Activated B cell treated with CpG ODN at 0.5 μM for 24 hours (primary cell): Measurements from ENCODE around the gene IRF1. TPM values are rescaled to one million over a fixed set of nuclear protein-coding genes. Genes with fewer than 3 reads are reported as not detected.

Experiments
- ATAC-seq: fragments of 200-7000 bp; cut with Tn5 transposase; one replicate; pipeline ENCODE4 v1.10.0; 2021; ENCODE audit warnings: low read depth, mild to moderate bottlenecking, moderate library complexity
- CTCF ChIA-PET: fragments of 350-600 bp; sonication (Branson Sonifier 250); formaldehyde crosslinking; loops from one replicate; lab custom pipeline; 2021; ENCODE audit warnings: antibody characterized with exemption; lab: Charles Lee
- POLR2A ChIA-PET: fragments of 350-600 bp; sonication (Branson Sonifier 250); formaldehyde crosslinking; loops from one replicate; lab custom pipeline; 2021; ENCODE audit warnings: antibody characterized with exemption; lab: Charles Lee
- DNase-seq: peaks from one replicate; pipeline ENCODE4 v3.0.0; 2022
- H3K27ac Mint-ChIP-seq: one replicate; pipeline ENCODE4 v1.8.0; 2020; ENCODE audit warnings: mixed read lengths
- H3K27me3 Mint-ChIP-seq: one replicate; pipeline ENCODE4 v1.8.0; 2021; ENCODE audit warnings: mixed read lengths
- H3K36me3 Mint-ChIP-seq: one replicate; pipeline ENCODE4 v1.8.0; 2021; ENCODE audit warnings: low read depth, mixed read lengths
- H3K4me1 Mint-ChIP-seq: one replicate; pipeline ENCODE4 v1.8.0; 2021; ENCODE audit warnings: mixed read lengths
- H3K4me3 Mint-ChIP-seq: one replicate; pipeline ENCODE4 v1.8.0; 2020; ENCODE audit warnings: mild to moderate bottlenecking, mixed read lengths
- H3K9me3 Mint-ChIP-seq: one replicate; pipeline ENCODE4 v1.8.0; 2020; ENCODE audit warnings: mixed read lengths
- CTCF ChIP-seq: fragments of 200-600 bp; IDR thresholded peaks from one replicate; pipeline ENCODE4 v1.8.0; 2022; ENCODE audit warnings: antibody characterized with exemption, mild to moderate bottlenecking
- intact Hi-C: fragments of 100-400 bp; cut with micrococcal nuclease; formaldehyde crosslinking; loops from one replicate; pipeline ENCODE4 v1.15.1; 2024
- total RNA-seq: library from RNA; stranded (reverse); gene quantifications from 2 replicates; pipeline ENCODE4 v1.2.3, GENCODE V29; 2022

IRF1 gene
- total RNA-seq, 1 donor from 2014 or later, result 134 TPM

DNA sequence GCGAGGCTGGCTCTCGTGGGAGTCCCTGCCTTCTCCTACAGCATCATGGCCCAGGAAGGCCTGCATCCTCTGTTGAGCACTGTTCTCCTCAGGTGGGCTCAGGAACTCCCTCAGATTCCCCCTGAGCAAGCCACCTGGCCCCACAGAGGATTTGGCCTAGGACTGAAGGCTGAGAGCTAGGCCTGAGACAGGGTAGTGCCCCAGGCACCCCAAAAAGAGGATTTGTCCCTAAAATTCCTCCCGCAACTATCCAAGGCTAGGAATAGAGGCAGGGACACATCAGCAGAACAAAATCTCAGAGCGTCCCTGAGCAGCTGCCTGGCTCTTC is 11.0 kb upstream of the IRF1 start:
- ChIA-PET CTCF (interaction anchor here (0.9 to 12.1 kb wide), 19 partner anchors 8 to 382 kb away, joined by 4 to 253 read pairs (median 10); partner anchors contain the start of gene IRF1), POLR2A (interaction anchor here (0.6 to 8.8 kb wide), 14 partner anchors 12 to 142 kb away, joined by 3 to 163 read pairs (median 10); partner anchors contain the start of genes IRF1 and RAD50)
- Mint-ChIP-seq H3K4me1 (peaks cover 34% of the 10 kb centered on the region), H3K4me3 (no peak overlapping the region), H3K27me3 (no peaks in the 10 kb centered on the region), H3K36me3 (no peaks in the 10 kb centered on the region), H3K9me3 (no peaks in the 10 kb centered on the region), H3K27ac (peak overlapping the region; percentile 88)
- intact Hi-C loops, result loop anchor here (1.0 to 5.0 kb wide), 12 partner anchors 34 to 436 kb away; partner anchors contain the start of genes GDF9, SLC22A4 and UQCRQ
- no peak for ATAC-seq
- no peak for TF ChIP-seq CTCF
- no peak for DNase-seq

DNA sequence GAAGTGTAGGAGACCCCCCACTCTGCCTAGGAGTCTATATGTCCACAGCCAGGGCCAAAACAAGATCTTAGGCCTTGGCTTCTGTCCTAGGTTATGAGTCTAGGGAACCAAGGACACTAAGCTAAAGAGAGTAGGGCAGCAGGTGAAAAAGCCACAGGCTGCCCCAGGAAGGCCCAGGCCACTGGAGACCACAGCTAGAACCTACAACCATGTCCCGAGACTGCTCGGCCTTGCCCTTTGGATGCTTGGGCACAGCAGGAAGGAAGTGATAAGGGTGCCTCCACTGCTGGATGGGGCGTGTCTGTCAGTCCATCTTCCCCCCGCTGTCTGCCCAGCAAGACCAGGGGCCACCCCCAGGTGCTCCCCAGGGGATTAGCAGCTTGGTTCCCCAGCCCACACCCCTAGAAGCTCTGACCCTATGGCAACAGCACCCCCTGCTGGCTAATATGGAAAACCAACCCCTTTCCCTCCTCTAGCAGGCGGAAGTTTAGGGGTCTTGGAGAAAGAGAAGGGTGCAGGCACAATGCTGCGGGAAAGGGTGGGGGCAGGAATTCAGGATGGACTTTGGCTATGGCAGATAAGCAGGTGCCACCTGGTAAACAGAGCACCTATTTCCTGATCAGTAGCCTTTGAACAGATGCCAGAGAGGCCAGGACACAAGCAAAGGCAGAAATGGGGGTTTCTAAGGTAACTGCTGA is 10.5 kb upstream of the IRF1 start:
- DNase-seq (peak; percentile 75), ATAC-seq (peak; percentile 55)
- peak; percentile 84 for TF ChIP-seq CTCF
- intact Hi-C loops, result loop anchor here (1.0 to 5.0 kb wide), 12 partner anchors 34 to 436 kb away; partner anchors contain the start of genes GDF9, SLC22A4 and UQCRQ
- H3K36me3 Mint-ChIP-seq, result no peaks in the 10 kb centered on the region
- no peaks in the 10 kb centered on the region for H3K27me3 Mint-ChIP-seq
- H3K4me1 Mint-ChIP-seq, result peaks cover 30% of the 10 kb centered on the region
- H3K27ac Mint-ChIP-seq, result peak overlapping the region; percentile 88
- H3K9me3 Mint-ChIP-seq, result no peaks in the 10 kb centered on the region
- CTCF ChIA-PET, result interaction anchor here (0.6 to 12.1 kb wide), 30 partner anchors 8 to 382 kb away, joined by 3 to 253 read pairs (median 5); partner anchors contain the start of genes GDF9, IRF1 and UQCRQ
- no peak overlapping the region for H3K4me3 Mint-ChIP-seq
- POLR2A ChIA-PET, result interaction anchor here (0.6 to 8.8 kb wide), 18 partner anchors 12 to 141 kb away, joined by 3 to 163 read pairs (median 6); partner anchors contain the start of genes IRF1 and RAD50

GRCh38 chr5:132500244-132500930 is 9.8 kb upstream of the IRF1 start:
- H3K27ac Mint-ChIP-seq, result peak overlapping the region; percentile 88
- H3K9me3 Mint-ChIP-seq, result no peaks in the 10 kb centered on the region
- H3K4me1 Mint-ChIP-seq, result peaks cover 33% of the 10 kb centered on the region
- no peaks in the 10 kb centered on the region for H3K27me3 Mint-ChIP-seq
- intact Hi-C loops, result loop anchor here (2.0 to 5.0 kb wide), 5 partner anchors 33 to 382 kb away; partner anchors contain the start of genes GDF9, SLC22A4 and UQCRQ
- ATAC-seq (no peak), DNase-seq (no peak)
- TF ChIP-seq CTCF, result no peak
- ChIA-PET CTCF (interaction anchor here (0.6 to 12.1 kb wide), 31 partner anchors 9 to 383 kb away, joined by 3 to 253 read pairs (median 5); partner anchors contain the start of genes GDF9, IRF1 and UQCRQ), POLR2A (interaction anchor here (0.6 to 8.8 kb wide), 16 partner anchors 11 to 114 kb away, joined by 3 to 163 read pairs (median 8); partner anchors contain the start of genes IRF1 and RAD50)
- no peaks in the 10 kb centered on the region for H3K36me3 Mint-ChIP-seq
- H3K4me3 Mint-ChIP-seq, result no peak overlapping the region

DNA sequence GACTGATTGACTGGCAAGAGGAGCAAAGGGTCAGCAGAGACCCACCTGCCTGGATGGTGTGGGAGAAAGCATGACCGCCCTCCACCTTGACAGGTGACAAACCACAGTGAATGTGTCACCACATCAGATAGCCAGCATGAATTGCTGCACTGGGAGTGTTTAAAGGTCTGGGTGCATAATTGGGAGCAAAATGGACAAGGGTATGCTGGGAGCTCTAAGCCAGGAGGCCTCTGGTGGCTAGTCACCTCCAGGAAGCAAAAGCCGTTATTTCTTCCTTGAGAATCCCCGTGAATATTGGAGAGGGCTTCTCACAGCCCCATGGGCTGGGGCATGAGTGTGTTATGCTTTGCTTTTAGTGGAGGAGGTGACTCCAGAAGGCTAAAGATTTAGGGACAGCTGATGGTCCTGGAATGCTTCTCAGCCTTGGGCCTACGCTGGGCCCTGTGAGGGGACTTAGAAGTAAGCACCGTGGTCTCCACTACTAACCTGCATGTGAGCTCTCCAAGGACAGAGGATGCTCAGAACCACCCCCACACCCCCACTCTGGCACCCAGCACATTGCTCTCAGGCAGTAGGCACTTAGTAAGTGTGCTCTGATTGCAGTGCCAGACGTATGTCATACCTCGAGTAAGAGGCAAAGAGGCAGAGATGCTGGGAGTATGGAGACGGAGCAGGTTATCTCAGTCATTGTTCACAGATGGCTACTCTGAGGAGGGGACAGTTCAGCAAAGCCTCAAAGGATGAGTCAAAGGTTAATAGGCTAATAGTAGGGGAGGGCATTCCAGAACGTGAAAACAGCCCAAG is 9.1 kb upstream of the IRF1 start:
- CTCF ChIA-PET, result interaction anchor here (0.6 to 12.1 kb wide), 16 partner anchors 10 to 384 kb away, joined by 3 to 253 read pairs (median 6); partner anchors contain the start of gene IRF1
- Mint-ChIP-seq H3K27me3 (no peaks in the 10 kb centered on the region), H3K27ac (peak overlapping the region; percentile 88), H3K9me3 (no peaks in the 10 kb centered on the region), H3K36me3 (no peaks in the 10 kb centered on the region), H3K4me1 (peaks cover 41% of the 10 kb centered on the region), H3K4me3 (no peak overlapping the region)
- intact Hi-C loops, result loop anchor here (2.0 to 10.0 kb wide), 7 partner anchors 32 to 605 kb away; partner anchors contain the start of genes GDF9, SLC22A4 and UQCRQ
- ATAC-seq (no peak), DNase-seq (no peak)
- TF ChIP-seq CTCF, result no peak
- POLR2A ChIA-PET, result interaction anchor here (1.1 to 8.8 kb wide), 12 partner anchors 10 to 113 kb away, joined by 4 to 163 read pairs (median 10); partner anchors contain the start of genes IRF1 and RAD50
